Measurements from ENCODE around the gene DAB2IP. TPM values are rescaled to one million over a fixed set of nuclear protein-coding genes. Genes with fewer than 3 reads are reported as not detected.

DAB2IP gene
- total and polyA plus RNA-seq, 2 donors (not counting 1 experiment from before 2014, with no cell fraction given) = 14.6 to 16.5 TPM

DNA sequence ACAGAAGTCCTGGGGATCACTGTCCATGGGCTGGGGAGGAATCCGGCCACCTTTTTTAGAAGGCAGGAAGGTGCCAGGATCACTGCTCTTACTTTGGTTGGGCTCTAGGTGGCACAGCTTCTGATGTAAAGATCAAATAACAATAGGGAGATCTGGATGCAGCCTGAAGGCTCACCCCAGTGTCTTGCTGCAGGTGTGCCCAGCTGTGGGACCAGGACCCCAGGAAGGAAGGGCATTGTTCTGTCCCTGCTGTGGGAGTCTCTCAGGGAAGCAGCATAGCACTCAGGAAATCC, 69.6 kb downstream of the DAB2IP start:
- H3K27ac ChIP-seq (ENCODE audit: insufficient read depth, low read length) = no peak overlapping the region
- H2AFZ ChIP-seq (ENCODE audit: low read length) = no peak overlapping the region
- peaks cover 28% of the 10 kb centered on the region for H3K4me1 ChIP-seq (ENCODE audit: control insufficient read depth, extremely low read depth, insufficient read depth, low read length)
- DNase-seq (ENCODE audit: low read depth in 2 of 2) = no peak
- no peak overlapping the region for H3K9ac ChIP-seq (ENCODE audit: insufficient read depth, low read length)
- peak in 1 of 2 donors; percentile 24 for TF ChIP-seq CTCF (conservative IDR thresholded peaks at IDR 0.05 in 1 of 2, IDR thresholded peaks at IDR 0.05 in 1 of 2; ENCODE audit: low read depth in 1 of 2, low read length in 2 of 2)
- TF ChIP-seq EZH2 (IDR thresholded peaks at IDR 0.05; ENCODE audit: low read length, missing control alignments) = no peak
- H3K36me3 ChIP-seq (ENCODE audit: control insufficient read depth, insufficient read depth, low read length) = no peaks in the 10 kb centered on the region
- H3K27me3 ChIP-seq (ENCODE audit: control insufficient read depth, insufficient read depth, low read length) = no peaks in the 10 kb centered on the region
- no peak overlapping the region for H3K4me3 ChIP-seq (replicated peaks in 1 of 4; ENCODE audit: control extremely low read depth in 1 of 4, insufficient read depth in 1 of 4, low read depth in 3 of 4, low read length in 4 of 4)
- H4K20me1 ChIP-seq (ENCODE audit: control insufficient read depth, extremely low read depth, insufficient read depth, low read length) = no peaks in the 10 kb centered on the region
- no peak overlapping the region for H3K4me2 ChIP-seq (ENCODE audit: extremely low read depth, insufficient read depth, low read length)
- no peaks in the 10 kb centered on the region for H3K9me3 ChIP-seq (ENCODE audit: control insufficient read depth, insufficient read depth, low read depth, low read length)
- H3K79me2 ChIP-seq (ENCODE audit: control insufficient read depth, insufficient read depth, low read length) = no peaks in the 10 kb centered on the region

DNA sequence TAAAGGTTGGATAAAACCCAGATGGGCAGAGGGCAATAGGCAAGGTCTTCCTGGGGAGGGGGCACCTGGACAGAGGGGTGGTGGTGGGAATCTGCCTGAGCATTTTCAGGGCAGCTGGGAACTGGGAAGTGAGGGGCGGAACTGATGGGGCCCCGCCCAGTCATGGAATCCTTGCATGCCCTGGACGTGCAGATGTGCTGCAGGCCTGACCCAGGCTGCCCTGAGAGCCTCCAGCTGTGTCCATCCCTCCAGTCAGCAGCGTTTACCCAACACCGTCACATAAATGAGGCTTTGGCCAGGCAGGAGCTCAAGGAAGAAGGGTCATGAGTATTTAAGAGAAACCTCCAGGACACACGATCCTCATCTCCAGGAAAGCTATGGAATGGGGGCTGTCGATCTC, 70.3 kb downstream of the DAB2IP start:
- no peak overlapping the region for H3K9ac ChIP-seq (ENCODE audit: insufficient read depth, low read length)
- TF ChIP-seq CTCF (conservative IDR thresholded peaks at IDR 0.05 in 1 of 2, IDR thresholded peaks at IDR 0.05 in 1 of 2; ENCODE audit: low read depth in 1 of 2, low read length in 2 of 2) = no peak
- no peak for TF ChIP-seq EZH2 (IDR thresholded peaks at IDR 0.05; ENCODE audit: low read length, missing control alignments)
- H3K4me3 ChIP-seq (replicated peaks in 1 of 4; ENCODE audit: control extremely low read depth in 1 of 4, insufficient read depth in 1 of 4, low read depth in 3 of 4, low read length in 4 of 4) = no peak overlapping the region
- no peaks in the 10 kb centered on the region for H3K36me3 ChIP-seq (ENCODE audit: control insufficient read depth, insufficient read depth, low read length)
- H3K4me1 ChIP-seq (ENCODE audit: control insufficient read depth, extremely low read depth, insufficient read depth, low read length) = peaks cover 28% of the 10 kb centered on the region
- H3K27me3 ChIP-seq (ENCODE audit: control insufficient read depth, insufficient read depth, low read length) = no peaks in the 10 kb centered on the region
- H3K4me2 ChIP-seq (ENCODE audit: extremely low read depth, insufficient read depth, low read length) = peak overlapping the region; percentile 46
- no peak overlapping the region for H3K27ac ChIP-seq (ENCODE audit: insufficient read depth, low read length)
- peak in 1 of 2 donors; percentile 79 for DNase-seq (ENCODE audit: low read depth in 2 of 2)
- H4K20me1 ChIP-seq (ENCODE audit: control insufficient read depth, extremely low read depth, insufficient read depth, low read length) = no peaks in the 10 kb centered on the region
- H3K79me2 ChIP-seq (ENCODE audit: control insufficient read depth, insufficient read depth, low read length) = no peaks in the 10 kb centered on the region
- H3K9me3 ChIP-seq (ENCODE audit: control insufficient read depth, insufficient read depth, low read depth, low read length) = no peaks in the 10 kb centered on the region
- no peak overlapping the region for H2AFZ ChIP-seq (ENCODE audit: low read length)

DNA sequence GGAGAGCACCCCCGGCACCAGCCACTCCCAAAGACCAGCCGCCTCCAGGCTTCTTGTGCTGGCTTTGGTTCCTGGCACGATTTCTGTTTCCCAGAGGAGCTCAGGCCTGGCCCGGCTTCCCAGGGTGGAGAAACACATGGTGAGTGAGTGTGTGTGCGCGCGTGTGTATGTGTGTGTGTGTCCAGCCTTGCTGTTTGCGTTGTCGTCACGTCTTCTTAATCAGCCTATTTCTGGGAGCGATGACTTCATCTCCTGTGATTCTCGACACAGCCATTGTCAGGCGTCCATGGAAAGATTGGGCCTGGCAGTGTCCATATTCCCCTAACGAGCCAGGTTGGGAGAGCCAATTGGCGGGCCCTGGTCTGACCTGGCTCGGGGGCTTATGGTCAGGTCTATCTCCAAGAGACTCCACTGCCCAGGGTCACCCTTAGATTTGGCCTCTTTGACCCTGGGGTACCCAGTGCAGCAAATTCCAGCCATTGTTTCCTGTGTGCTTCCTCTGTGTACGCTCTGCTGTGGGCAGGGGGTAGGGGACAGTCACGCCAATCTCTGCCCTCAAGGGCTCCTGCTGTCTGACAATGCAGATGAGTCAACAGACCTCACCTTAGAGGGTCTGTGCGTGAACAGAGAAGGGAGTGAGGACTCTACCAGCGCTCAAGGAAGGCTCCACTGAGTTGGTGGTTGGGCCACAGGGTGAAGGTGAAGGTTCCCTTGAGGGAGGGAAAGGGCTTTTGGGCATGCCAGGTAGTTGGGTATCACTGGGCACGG, 73.8 kb downstream of the DAB2IP start:
- Histone ChIP-seq H4K20me1 (ENCODE audit: control insufficient read depth, extremely low read depth, insufficient read depth, low read length) (no peaks in the 10 kb centered on the region), H3K27me3 (ENCODE audit: control insufficient read depth, insufficient read depth, low read length) (no peaks in the 10 kb centered on the region), H2AFZ (ENCODE audit: low read length) (no peak overlapping the region), H3K4me1 (ENCODE audit: control insufficient read depth, extremely low read depth, insufficient read depth, low read length) (peaks cover 21% of the 10 kb centered on the region), H3K27ac (ENCODE audit: insufficient read depth, low read length) (peak overlapping the region; percentile 80), H3K79me2 (ENCODE audit: control insufficient read depth, insufficient read depth, low read length) (no peaks in the 10 kb centered on the region), H3K4me3 (replicated peaks in 1 of 4; ENCODE audit: control extremely low read depth in 1 of 4, insufficient read depth in 1 of 4, low read depth in 3 of 4, low read length in 4 of 4) (no peak overlapping the region), H3K9me3 (ENCODE audit: control insufficient read depth, insufficient read depth, low read depth, low read length) (no peaks in the 10 kb centered on the region), H3K36me3 (ENCODE audit: control insufficient read depth, insufficient read depth, low read length) (no peaks in the 10 kb centered on the region), H3K4me2 (ENCODE audit: extremely low read depth, insufficient read depth, low read length) (peak overlapping the region; percentile 56), H3K9ac (ENCODE audit: insufficient read depth, low read length) (no peak overlapping the region)
- TF ChIP-seq EZH2 (IDR thresholded peaks at IDR 0.05; ENCODE audit: low read length, missing control alignments) = no peak
- DNase-seq (ENCODE audit: low read depth in 2 of 2) = peak; percentile 99 to 100
